GM19193 (cell line): ENCODE data around the gene C14orf93.
A peak's percentile ranks its signal among the peaks of the same experiment; 100 is the strongest.

Source experiments
- POLR2A ChIP-seq: IDR thresholded peaks from 4 replicates; pipeline ENCODE4 v1.6.1; 2011; ENCODE audit not compliant: insufficient read depth, insufficient read length; ENCODE audit errors: extremely low read depth

The C14orf93 gene

GRCh38 chr14:23013054-23013748, 3.3 kb upstream of the C14orf93 start:
- TF ChIP-seq POLR2A: no peak

DNA sequence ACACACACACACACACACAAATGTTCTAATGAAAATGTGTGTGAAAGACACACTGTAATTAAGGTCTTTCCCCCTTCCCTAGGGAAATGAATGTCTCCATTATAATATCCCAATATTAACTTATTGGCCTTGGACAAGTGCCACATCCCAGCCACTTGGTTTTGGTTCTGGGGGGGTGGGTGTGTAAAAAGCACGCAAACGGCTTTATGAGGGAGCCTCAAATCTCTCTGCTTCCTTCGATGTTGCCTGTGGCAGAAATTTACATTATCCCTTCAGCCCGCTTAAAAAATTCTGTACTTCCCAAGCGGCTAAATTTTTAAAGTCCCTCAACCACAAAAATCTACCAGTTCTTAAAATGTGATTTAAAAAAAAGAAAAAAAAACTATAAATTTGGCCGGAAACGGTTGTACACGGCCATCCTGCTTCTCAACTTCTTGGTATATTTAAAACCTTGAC, 432 bp downstream of the C14orf93 start:
- TF ChIP-seq POLR2A: no peak

- no peak for TF ChIP-seq POLR2A
These were observed 1.1 kb downstream of the C14orf93 start for GRCh38 chr14:23008831-23009230.

- peak; percentile 97 for TF ChIP-seq POLR2A
These were observed 3.2 kb downstream of the C14orf93 start for GRCh38 chr14:23006544-23007419.

DNA sequence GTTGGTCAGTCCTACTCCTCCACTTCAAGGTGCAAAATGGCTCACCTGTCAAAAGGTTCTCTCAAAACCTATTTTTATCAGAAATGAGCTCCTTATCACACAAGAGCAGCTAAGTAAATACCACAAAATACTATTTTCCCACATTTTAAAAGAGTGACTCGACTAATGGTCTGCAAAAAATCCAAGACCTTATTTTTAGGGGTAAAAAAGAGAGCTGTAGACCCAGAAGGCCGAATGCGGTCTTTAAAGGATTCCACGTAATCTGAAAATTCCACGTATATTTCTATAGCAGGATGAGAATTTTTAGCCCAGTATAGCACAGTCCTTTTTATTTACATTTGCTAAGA, 3.8 kb downstream of the C14orf93 start:
- TF ChIP-seq POLR2A: no peak

GRCh38 chr14:23005451-23006187, 4.3 kb downstream of the C14orf93 start:
- no peak for TF ChIP-seq POLR2A

GRCh38 chr14:23002592-23002991, 7.4 kb downstream of the C14orf93 start:
- no peak for TF ChIP-seq POLR2A

- TF ChIP-seq POLR2A: no peak
These were observed 9.1 kb downstream of the C14orf93 start for GRCh38 chr14:23000860-23001259.

GRCh38 chr14:22998329-22999012, 11.5 kb downstream of the C14orf93 start:
- no peak for TF ChIP-seq POLR2A

DNA sequence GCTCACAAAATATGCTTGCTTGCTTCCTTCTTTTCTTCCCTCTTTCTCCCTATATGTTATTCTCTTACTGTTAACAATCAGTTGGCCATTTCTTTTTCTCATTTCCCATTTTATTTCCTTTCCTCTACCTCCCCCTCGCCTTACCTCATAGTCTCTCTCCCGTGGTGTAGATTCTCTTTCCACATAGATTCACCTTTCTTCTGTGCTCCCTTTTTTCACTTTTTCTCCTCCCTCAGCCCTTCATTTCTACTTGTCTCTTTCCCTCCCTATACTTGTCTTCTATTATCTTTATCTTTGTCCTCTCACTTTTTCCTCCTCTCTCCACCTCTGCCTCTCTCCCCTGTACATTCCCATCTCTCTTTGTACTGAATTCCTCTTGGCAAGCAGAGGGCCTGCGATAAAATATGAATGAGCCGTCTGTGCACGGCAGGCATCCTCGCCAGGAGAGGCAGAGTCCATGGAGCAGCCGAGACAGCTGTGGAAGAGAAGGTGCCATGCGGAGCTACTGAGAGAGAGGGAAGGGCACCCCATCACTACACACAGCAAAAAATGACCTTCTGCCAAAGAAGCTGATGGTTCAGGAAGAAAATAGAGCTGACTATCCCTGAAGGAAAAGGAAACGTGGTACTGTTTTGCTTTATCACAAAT, 12.1 kb downstream of the C14orf93 start:
- TF ChIP-seq POLR2A: no peak

DNA sequence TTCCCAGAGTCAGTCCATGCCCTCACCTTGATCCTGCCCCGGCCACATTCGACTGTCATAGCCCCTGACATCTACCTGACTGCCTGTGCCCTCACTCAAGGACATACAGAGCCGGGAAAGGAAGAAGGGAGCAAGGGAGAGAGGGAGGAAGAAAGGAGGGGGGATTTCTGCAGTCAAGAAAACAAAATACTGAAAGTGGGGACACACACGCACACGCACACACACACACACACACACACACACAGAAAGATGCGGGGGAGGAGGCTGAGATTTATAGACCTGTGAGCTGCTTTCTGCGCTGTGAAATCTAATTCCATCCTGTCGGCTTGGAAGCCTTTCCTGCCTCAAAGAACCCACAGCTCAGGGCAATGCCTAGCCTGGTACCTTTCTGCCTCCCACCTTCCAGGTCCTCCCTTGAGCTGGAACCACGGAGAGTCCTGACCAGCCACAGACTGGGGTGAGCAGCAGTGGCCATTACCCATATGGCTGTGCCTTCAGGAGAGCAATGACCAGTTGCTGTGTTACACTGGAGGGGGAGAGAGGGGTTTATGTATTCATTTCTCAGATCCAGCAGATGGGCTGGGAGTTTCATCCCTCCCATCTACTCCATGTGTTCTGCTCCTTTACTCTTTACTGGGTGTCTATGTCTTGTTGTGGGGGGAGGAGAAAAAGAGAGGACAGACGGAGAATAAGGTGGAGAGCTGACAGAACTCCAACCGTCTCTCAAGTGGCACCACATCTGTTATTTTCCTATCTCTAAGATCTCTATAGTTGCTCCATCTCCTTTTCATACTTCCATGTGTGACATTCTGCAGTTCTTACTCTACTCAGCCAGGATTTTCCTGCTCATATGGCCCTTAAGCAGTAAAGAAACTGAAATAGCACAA, 12.9 kb downstream of the C14orf93 start:
- TF ChIP-seq POLR2A: no peak

GRCh38 chr14:22995889-22996625, 13.9 kb downstream of the C14orf93 start:
- no peak for TF ChIP-seq POLR2A
